GM10847 (cell line): ENCODE data around the gene SLC2A1.

Source experiments
- POLR2A ChIP-seq: IDR thresholded peaks from 2 replicates; pipeline ENCODE4 v1.6.1; 2011; ENCODE audit not compliant: insufficient read length; ENCODE audit errors: extremely low read depth

Gene SLC2A1

GRCh38 chr1:42970143-42970542 lies 11.5 kb upstream of the SLC2A1 start:
- no peak for TF ChIP-seq POLR2A

DNA sequence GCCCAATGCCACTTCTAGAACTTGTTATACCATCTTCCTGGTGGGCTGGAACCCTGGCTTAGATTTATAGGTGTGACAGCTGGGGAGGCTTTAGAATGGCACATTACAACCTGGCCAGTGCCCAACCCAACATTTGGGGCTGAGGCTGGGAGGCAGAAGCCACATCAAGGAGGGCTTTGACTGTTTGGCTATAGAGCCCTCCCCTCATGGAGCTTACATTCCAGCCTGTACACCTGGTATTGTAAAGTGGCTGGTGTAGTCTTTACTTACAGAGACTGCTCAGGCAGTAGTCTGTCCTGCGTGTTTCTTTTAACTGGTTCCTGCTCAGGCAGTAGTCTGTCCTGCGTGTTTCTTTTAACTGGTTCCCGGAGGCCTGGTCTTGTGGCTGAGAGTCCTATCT lies 10.0 kb upstream of the SLC2A1 start:
- TF ChIP-seq POLR2A, result no peak

- no peak for TF ChIP-seq POLR2A
Measured at GRCh38 chr1:42966688-42967612, 8.3 kb upstream of the SLC2A1 start.

DNA sequence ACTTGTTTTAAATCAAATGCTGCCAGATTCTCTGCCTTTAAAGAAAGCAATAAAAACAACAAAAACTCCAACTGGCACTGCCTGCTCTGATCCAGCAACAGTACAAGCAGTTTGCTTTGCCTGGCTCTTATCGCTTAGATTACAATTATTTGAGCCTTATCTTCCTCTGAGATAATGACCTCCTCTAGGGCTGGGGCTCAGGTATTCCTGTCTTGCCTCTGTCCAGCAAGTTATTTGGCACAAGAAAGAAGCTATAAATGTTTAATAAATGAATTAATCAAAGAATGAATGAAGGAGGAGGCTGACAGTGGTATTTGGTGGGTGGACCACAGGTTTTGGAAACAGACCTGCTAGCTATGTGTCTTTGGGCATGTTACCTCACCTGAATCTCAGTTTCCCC lies 6.7 kb upstream of the SLC2A1 start:
- TF ChIP-seq POLR2A, result no peak

DNA sequence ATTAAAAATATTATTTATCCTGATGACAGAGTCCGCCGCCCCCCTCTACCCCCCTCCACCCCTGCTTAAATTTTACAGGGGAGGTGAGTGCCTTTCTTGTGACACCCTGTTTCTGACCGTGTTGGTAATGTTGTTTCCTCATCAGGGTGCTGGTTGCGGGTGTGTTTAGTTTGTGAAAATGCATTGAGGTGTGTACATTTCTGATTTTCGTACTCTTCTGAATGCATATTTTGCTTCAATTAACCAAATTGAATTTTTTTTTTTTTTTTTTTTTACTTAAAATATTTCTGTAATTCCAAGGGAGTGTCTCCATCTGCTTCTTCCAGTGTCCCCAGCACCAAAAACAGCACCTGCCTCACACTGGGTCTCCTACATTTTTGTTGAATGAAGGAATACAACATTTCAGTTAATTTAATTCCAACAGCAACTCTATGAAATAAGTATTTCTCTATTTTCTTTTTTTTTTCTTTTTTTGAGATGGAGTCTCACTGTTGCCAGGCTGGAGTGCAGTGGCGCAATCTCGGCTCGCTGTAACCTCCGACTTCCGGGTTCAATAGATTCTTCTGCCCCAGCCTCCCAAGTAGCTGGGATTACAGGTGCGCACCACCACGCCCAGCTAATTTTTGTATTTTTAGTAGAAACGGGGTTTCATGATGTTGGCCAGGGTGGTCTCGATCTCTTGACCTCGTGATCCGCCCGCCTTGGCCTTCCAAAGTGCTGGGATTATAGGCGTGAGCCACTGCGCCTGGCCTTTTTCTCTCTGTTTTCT lies 5.6 kb upstream of the SLC2A1 start:
- no peak for TF ChIP-seq POLR2A

DNA sequence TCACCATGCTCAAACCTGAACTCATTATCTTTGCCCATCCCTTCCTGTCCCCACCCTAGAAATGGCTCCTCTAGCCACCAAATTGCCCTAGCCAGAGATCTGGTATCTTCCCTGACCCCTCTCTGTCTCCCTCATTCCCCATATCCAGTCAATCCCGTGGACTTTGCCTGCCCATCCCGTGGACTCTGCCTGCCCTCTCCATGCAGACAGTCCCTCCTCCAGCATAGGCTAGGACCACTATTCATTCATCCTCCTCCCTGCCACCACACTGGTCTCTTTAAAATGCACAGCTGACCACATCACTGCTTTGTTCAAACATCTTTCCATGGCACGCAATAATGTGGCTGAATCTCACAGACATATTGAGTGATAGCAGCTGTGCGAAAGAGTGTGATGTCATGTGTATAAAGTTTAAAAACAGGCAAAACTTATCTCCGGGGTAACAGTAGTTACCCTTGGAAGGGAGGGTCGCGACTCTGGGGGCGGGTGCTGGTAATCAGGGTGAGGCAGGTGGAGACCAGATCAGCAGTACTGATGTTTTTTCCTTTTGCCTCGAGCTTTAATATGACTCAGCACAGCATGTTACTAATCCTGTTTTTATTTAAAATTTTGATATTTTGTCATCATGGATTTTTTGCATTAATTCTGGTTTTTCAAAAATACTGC lies 4.8 kb upstream of the SLC2A1 start:
- no peak for TF ChIP-seq POLR2A

DNA sequence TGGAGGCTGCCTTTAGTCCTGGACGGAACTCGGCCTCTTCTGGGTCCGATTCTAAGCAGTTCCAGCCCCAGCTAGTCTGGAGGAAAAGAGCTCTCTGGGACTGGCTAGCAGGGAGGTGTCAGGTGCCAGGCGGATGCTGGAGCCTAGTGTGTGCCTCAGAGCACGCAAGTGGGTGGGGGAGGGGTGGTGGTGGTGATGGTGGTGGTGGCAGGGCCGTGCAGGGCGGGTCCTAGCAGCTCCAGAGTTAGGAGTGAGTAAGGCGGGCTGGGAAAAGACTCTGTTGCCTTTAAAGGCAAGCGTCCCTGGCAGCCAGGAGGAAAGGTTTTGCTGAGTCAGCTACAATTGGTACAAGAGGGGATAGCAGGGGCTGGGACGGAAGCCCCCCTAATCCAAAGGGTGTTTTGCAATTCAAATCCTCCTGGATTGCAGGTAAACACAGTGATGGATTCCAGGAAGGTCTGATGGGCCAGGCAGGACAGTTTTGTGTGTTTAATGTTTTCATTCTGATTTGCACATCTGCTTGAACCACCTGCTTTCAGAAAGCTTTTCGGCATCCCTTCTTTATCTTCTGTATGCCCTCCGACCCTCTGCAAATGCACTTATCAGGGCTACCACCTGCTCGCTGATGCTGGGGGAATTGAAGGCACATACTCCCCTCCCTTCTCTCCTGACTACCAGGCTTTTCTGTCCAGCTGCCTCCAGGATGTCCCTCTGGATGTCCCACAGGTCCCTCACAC lies 4.1 kb upstream of the SLC2A1 start:
- no peak for TF ChIP-seq POLR2A

DNA sequence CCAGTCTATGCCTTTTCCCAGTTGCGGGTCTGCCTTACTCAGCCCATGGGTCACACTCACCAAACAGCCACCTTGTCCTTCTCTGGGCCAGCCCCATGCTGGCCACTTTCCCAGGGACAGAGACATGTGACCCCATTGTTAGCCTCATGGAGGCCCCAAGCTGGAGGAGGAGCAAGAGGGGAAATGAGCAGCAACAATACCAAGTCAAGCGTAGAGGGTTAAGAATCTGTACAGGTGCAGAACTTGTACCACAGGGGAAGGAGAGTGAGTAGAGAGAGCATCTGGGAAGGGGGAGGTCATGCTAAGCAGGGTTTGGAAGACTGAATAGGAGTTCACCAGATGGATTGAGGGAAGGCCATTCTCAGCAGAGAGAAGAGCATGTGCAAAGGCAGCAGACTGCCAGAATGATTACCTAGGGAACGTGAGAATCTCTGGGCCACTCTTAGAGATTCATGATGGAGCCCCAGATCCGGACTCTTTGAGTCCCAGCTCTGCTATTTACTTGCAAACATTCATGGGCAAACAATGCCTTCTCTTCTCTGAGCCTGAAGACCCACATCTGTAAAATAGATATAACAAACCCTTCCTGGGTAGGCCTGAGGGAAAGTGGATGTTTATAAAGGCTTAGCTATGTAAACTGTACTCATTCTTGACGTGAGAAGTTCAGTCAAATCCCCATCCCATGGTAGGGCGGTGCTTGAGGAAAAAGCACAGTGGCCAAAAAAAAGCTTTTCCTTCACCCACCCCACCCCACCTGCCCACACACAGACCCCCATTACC lies 2.8 kb upstream of the SLC2A1 start:
- TF ChIP-seq POLR2A, result no peak

GRCh38 chr1:42960566-42961311 lies 2.1 kb upstream of the SLC2A1 start:
- TF ChIP-seq POLR2A, result no peak

DNA sequence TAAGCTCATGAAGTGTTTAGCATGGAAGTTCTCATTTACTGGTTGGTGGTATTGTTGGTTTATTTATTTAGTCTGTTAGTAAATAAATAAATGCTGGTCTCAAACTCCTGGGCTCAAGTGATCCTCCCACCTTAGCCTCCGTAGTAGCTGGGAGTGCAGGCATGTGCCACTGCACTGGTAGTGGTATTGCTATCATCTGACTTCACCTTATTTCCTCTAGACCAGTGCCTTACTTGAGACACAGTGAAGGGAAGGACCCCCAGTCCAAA lies 1.4 kb upstream of the SLC2A1 start:
- TF ChIP-seq POLR2A, result no peak

GRCh38 chr1:42957880-42958487 lies 684 bp downstream of the SLC2A1 start:
- TF ChIP-seq POLR2A, result no peak

DNA sequence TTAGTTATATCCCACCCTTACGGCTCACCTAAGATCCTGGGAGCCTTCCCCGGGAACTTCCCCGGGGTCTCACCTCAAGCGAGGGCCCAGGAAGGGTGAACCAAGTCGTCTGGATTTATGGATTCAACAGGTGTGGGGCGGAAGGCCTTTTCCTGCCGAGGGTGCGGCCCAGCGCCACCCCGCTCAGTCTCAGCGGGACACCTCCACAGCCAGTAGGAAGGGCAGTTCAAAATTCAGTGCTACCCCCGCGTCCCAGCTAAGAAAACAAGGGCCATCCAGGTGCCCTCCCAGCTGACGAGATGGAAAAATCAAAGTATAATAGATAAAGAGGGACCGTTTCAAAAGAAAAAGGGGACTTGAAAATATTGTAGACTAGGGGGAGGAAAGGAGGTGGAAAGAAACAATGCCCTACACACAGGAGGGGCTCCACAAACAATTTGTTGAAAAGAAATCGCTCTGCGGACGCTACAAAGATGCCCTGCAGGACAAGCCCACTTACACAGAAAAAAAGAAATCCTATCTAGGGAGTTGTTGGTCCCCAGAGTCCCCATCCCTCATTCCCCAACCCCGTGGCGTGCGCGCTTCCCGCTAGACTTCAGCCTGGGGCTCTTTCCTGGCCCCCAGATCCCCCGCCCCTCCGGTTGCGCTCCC lies 1.3 kb downstream of the SLC2A1 start:
- TF ChIP-seq POLR2A, result no peak

DNA sequence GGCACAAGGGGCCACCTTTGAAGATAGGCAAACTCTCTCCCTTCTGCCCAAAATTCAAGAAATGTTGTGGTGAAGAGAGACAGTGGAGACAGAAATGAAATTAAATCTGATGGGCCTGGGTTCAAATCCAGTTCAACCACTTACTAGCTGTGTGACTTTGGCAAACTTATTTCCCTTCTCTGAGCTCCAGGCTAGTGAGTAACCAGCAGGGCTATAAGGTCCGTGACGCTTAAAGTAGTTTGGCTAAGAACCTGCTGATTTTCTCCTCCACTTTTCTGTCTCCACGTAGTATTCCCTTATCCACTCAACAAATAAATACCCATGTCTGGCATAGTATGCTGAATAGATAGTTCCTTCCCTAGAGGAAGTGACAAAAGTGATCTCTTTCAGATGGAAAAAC lies 1.9 kb downstream of the SLC2A1 start:
- TF ChIP-seq POLR2A, result no peak
